Fibroblast of villous mesenchyme (primary cell): ENCODE measurements around the gene CCDC171. TPM values are rescaled to one million over a fixed set of nuclear protein-coding genes. Genes with fewer than 3 reads are reported as not detected.
A peak's percentile ranks its signal among the peaks of the same experiment; 100 is the strongest.

Source experiments
- DNase-seq: peaks from one replicate; pipeline ENCODE4 v3.0.0-alpha.2; 2010; ENCODE audit warnings: low read depth
- H3K4me3 ChIP-seq: 2 replicates; pipeline ENCODE4 v1.5.1; 2011; ENCODE audit warnings: low read depth, mild to moderate bottlenecking, low read length
- total RNA-seq: library from RNA; depleted of rRNA; stranded (reverse); fragments of >200 nt; gene quantifications from 2 replicates; pipeline ENCODE4 v1.2.3, GENCODE V29; 2012
- TF ChIP-seq, protein P1 (sequence below): IDR thresholded peaks from 2 replicates; pipeline ENCODE4 v1.5.1; 2012; ENCODE audit warnings: low read depth, mild to moderate bottlenecking, low read length; ENCODE audit not compliant: insufficient read depth

CCDC171 gene
- total RNA-seq, 1 donor: 2.2 TPM

DNA sequence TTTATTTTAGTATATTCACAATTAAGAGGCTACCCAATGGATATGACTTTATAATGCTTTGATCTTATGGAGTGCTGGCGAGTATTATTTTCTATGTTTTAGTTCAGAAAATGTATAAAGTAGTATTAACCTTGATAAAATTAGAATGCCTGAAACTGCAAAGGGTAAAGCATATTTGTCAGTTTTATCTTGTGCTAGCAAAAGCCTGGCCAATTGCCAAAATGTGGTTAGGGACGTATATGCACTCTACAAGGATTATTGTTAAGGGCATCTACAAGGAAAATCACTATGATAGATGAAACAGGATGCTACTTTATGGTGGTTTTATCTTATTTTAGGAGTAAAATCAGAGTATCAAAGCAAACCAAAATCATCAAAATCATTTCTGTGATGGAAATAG is 281.7 kb downstream of the CCDC171 start:
- peak; percentile 22 for DNase-seq
- TF ChIP-seq, protein P1, sequence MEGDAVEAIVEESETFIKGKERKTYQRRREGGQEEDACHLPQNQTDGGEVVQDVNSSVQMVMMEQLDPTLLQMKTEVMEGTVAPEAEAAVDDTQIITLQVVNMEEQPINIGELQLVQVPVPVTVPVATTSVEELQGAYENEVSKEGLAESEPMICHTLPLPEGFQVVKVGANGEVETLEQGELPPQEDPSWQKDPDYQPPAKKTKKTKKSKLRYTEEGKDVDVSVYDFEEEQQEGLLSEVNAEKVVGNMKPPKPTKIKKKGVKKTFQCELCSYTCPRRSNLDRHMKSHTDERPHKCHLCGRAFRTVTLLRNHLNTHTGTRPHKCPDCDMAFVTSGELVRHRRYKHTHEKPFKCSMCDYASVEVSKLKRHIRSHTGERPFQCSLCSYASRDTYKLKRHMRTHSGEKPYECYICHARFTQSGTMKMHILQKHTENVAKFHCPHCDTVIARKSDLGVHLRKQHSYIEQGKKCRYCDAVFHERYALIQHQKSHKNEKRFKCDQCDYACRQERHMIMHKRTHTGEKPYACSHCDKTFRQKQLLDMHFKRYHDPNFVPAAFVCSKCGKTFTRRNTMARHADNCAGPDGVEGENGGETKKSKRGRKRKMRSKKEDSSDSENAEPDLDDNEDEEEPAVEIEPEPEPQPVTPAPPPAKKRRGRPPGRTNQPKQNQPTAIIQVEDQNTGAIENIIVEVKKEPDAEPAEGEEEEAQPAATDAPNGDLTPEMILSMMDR: no peak
- H3K4me3 ChIP-seq: no peak overlapping the region

GRCh38 chr9:15837079-15837679 is 284.3 kb downstream of the CCDC171 start:
- TF ChIP-seq, protein P1: peak; percentile 71
- peak; percentile 63 for DNase-seq
- H3K4me3 ChIP-seq: no peak overlapping the region

DNA sequence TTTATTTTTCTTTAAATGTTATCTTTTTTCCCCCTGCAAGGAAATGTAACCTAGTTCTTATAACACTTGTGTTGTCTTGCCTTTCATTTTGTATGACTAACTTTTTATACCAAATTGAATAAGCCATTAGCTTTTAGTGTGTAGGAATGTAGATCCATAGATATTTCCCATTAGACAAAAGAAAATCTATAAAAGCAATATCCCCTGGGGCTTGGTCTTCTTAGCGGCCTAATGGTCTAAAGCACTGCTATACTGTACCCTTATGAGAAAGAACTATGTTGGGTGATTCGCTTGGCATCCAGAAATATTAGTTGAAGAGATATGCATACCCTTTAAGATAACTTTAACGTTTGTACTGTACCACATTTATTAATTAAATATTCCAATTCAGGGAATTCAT is 289.2 kb downstream of the CCDC171 start:
- TF ChIP-seq, protein P1: no peak
- H3K4me3 ChIP-seq: no peak overlapping the region
- DNase-seq: no peak

GRCh38 chr9:15843316-15843715 is 290.5 kb downstream of the CCDC171 start:
- TF ChIP-seq, protein P1: no peak
- no peak overlapping the region for H3K4me3 ChIP-seq
- no peak for DNase-seq

DNA sequence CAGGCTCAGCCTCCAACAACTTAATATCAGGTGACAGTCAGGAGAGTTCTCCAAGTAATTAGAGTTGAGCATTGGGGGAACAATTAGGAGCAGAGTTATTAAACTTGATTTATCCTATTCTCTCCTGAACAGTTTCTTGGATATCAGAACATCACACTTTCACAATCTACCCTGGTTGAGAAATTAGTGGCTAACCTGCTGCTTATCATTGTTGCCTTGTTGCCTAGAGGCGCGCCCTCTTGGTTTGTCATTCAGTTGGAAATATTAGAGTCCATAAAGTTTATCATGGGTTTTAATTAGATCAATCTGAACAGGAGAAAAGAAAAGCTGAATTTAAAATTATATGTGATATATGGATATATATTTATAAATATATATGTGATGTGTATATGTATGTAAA is 291.1 kb downstream of the CCDC171 start:
- TF ChIP-seq, protein P1: no peak
- no peak for DNase-seq
- H3K4me3 ChIP-seq: no peak overlapping the region

- no peak for DNase-seq
- H3K4me3 ChIP-seq: no peak overlapping the region
- TF ChIP-seq, protein P1: no peak
Measured at GRCh38 chr9:15846611-15847010, 293.8 kb downstream of the CCDC171 start.

GRCh38 chr9:15849871-15850270 is 297.0 kb downstream of the CCDC171 start:
- H3K4me3 ChIP-seq: no peak overlapping the region
- TF ChIP-seq, protein P1: no peak
- DNase-seq: no peak
